Prostate gland (tissue), 2 donors: ENCODE measurements around the gene VNN1.

Source experiments
- POLR2A ChIP-seq: fragments of 450-650 bp; IDR thresholded peaks from one replicate; pipeline ENCODE4 v1.6.1; 2016; ENCODE audit warnings: antibody characterized with exemption, mild to moderate bottlenecking
- POLR2AphosphoS5 ChIP-seq: sonication (generic); formaldehyde crosslinking; IDR thresholded peaks from one replicate; pipeline ENCODE4 v1.6.1; 2017; ENCODE audit warnings: antibody characterized with exemption
- TF ChIP-seq, protein P1 (sequence below), 4 experiments: fragments of 200-600 bp in 2 of 4; fragments of 450-650 bp in 2 of 4; sonication (generic) in 2 of 4; IDR thresholded peaks; 1 replicate in 3 of 4; 2 replicates in 1 of 4; pipeline ENCODE4 v1.5.1; 2016 to 2019; ENCODE audit warnings: antibody characterized with exemption in 4 of 4, mild to moderate bottlenecking in 2 of 4, moderate library complexity in 2 of 4

DNA sequence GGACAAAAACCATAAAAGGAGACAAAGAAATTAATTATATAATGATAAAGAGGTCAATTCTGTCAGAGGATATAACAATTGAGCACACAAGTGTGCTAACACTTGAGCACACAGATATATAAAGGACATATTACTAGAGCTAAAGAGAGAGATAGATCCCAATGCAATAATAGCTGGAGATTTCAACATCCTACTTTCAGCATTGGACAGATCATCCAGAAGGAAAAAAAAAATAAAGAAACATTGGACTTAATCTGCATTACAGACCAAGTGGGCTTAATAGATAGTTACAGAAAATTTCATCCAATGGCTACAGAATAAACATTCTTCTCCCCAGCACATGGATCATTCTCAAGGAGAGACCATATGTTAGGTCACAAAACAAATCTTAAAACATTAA is 9.9 kb downstream of the VNN1 start:
- TF ChIP-seq, protein P1, sequence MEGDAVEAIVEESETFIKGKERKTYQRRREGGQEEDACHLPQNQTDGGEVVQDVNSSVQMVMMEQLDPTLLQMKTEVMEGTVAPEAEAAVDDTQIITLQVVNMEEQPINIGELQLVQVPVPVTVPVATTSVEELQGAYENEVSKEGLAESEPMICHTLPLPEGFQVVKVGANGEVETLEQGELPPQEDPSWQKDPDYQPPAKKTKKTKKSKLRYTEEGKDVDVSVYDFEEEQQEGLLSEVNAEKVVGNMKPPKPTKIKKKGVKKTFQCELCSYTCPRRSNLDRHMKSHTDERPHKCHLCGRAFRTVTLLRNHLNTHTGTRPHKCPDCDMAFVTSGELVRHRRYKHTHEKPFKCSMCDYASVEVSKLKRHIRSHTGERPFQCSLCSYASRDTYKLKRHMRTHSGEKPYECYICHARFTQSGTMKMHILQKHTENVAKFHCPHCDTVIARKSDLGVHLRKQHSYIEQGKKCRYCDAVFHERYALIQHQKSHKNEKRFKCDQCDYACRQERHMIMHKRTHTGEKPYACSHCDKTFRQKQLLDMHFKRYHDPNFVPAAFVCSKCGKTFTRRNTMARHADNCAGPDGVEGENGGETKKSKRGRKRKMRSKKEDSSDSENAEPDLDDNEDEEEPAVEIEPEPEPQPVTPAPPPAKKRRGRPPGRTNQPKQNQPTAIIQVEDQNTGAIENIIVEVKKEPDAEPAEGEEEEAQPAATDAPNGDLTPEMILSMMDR (IDR thresholded peaks at IDR 0.05) = no peak
- TF ChIP-seq POLR2A (no peak), POLR2AphosphoS5 (no peak)
